Gastrocnemius medialis (tissue), 4 donors: ENCODE results near the gene GAREM1. TPM values are rescaled to one million over a fixed set of nuclear protein-coding genes. Genes with fewer than 3 reads are reported as not detected.

Experiments
- ATAC-seq, 2 donors: fragments of 150-250 bp; one replicate each; pipeline ENCODE4 v1.9.1; 2016
- DNase-seq, 2 donors: peaks; one replicate each; pipeline ENCODE4 v3.0.0-alpha.2; 2019
- H3K27ac ChIP-seq, 4 donors: fragments of 200-600 bp; sonication (generic); 1 replicate in 1 of 4; 2 replicates in 3 of 4; pipeline ENCODE4 v1.5.1; 2016 to 2018; ENCODE audit warnings: mild to moderate bottlenecking in 2 of 4, moderate library complexity in 1 of 4
- H3K27me3 ChIP-seq, 3 donors: fragments of 200-600 bp; sonication (generic) in 2 of 3; 1 replicate in 1 of 3; 2 replicates in 2 of 3; pipeline versions ENCODE4 v1.5.1 to v1.6.0; 2016 to 2019; ENCODE audit warnings: mild to moderate bottlenecking in 1 of 3, moderate library complexity in 1 of 3
- H3K36me3 ChIP-seq, 2 donors: fragments of 200-600 bp; sonication (generic) in 1 of 2; one replicate each; pipeline ENCODE4 v1.5.1; 2017 to 2018
- H3K4me1 ChIP-seq, 2 donors: fragments of 200-600 bp; sonication (generic) in 1 of 2; one replicate each; pipeline ENCODE4 v1.5.1; 2016 to 2017; ENCODE audit warnings: mild to moderate bottlenecking in 2 of 2
- H3K4me3 ChIP-seq, 4 donors: fragments of 200-600 bp; sonication (generic) in 3 of 4; 1 replicate in 1 of 4; 2 replicates in 3 of 4; pipeline ENCODE4 v1.5.1; 2016 to 2019; ENCODE audit warnings: mild to moderate bottlenecking in 2 of 4
- H3K9me3 ChIP-seq, 3 donors: fragments of 200-600 bp; sonication (generic) in 2 of 3; 1 replicate in 1 of 3; 2 replicates in 2 of 3; pipeline ENCODE4 v1.5.1; 2016 to 2019
- POLR2A ChIP-seq, 2 donors: fragments of 450-650 bp; IDR thresholded peaks; one replicate each; pipeline ENCODE4 v1.6.1; 2017; ENCODE audit warnings: antibody characterized with exemption in 2 of 2, mild to moderate bottlenecking in 2 of 2, moderate library complexity in 2 of 2
- in situ Hi-C, 4 donors: fragments of 200-750 bp; cut with MboI; loops; one replicate each; pipeline versions ENCODE4 v1.15.0 to v1.8.0; 2017; ENCODE audit warnings: low sequenced_read_pairs in 4 of 4
- intact Hi-C: fragments of 100-400 bp; cut with DNase I; formaldehyde crosslinking; loops from one replicate; pipeline ENCODE4 v1.15.1; 2023; ENCODE audit warnings: low total_unique reads
- total RNA-seq, 4 donors: library from RNA; depleted of rRNA; stranded (reverse); fragments of >200 nt; gene quantifications; one replicate each; pipeline versions ENCODE4 v1.1.0 to v1.2.3, GENCODE V29; 2016
- TF ChIP-seq, protein P1 (sequence below), 5 experiments: fragments of 450-650 bp in 3 of 5; fragments of 200-600 bp in 2 of 5; sonication (generic) in 2 of 5; IDR thresholded peaks in 4 of 5; conservative IDR thresholded peaks in 1 of 5; 1 replicate in 4 of 5; 2 replicates in 1 of 5; pipeline ENCODE4 v1.5.1; 2016 to 2019; ENCODE audit warnings: antibody characterized with exemption in 5 of 5, mild to moderate bottlenecking in 3 of 5, moderate library complexity in 3 of 5

GAREM1 gene
- total RNA-seq, 4 donors from 2014 or later, result 13.4 to 21.9 (median 16.4) TPM

DNA sequence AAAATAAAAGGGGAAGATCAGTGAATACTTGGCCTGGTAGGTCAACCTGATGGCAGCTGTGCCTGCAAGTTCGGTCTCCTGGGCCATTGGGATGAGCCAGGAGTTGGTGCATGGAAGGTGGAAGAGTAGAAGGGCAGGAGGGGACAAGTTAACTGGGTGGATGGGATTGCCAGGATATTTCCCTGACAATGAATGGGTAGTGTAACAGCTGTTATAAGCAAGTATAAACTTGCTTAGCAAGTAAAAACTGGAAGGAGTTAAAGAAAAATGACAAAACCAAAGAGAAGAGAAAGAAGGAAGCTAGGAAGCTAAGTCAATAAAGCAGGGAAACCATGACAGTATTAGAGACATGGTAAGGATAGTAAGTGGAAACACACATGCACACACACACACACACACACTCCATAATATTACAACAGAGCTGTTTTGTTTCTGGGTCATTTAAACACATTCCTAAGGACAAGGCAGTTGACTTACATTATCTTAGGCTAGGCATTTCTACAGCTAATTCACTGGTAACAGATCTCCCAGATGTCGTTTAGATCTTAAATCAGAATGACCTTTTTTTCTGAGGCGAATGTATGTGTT is 251.2 kb downstream of the GAREM1 start:
- Histone ChIP-seq H3K4me1 (no peaks in the 10 kb centered on the region), H3K27me3 (no peaks in the 10 kb centered on the region), H3K36me3 (no peaks in the 10 kb centered on the region), H3K9me3 (no peaks in the 10 kb centered on the region), H3K4me3 (no peak overlapping the region), H3K27ac (no peak overlapping the region)
- DNase-seq, result no peak
- ATAC-seq, result no peak
- intact Hi-C loops (no loop called here), in situ Hi-C loops (no loop called here)
- TF ChIP-seq, protein P1, sequence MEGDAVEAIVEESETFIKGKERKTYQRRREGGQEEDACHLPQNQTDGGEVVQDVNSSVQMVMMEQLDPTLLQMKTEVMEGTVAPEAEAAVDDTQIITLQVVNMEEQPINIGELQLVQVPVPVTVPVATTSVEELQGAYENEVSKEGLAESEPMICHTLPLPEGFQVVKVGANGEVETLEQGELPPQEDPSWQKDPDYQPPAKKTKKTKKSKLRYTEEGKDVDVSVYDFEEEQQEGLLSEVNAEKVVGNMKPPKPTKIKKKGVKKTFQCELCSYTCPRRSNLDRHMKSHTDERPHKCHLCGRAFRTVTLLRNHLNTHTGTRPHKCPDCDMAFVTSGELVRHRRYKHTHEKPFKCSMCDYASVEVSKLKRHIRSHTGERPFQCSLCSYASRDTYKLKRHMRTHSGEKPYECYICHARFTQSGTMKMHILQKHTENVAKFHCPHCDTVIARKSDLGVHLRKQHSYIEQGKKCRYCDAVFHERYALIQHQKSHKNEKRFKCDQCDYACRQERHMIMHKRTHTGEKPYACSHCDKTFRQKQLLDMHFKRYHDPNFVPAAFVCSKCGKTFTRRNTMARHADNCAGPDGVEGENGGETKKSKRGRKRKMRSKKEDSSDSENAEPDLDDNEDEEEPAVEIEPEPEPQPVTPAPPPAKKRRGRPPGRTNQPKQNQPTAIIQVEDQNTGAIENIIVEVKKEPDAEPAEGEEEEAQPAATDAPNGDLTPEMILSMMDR (IDR thresholded peaks at IDR 0.05 in 4 of 5, conservative IDR thresholded peaks at IDR 0.05 in 1 of 5), result no peak
- no peak for TF ChIP-seq POLR2A (IDR thresholded peaks at IDR 0.05)

DNA sequence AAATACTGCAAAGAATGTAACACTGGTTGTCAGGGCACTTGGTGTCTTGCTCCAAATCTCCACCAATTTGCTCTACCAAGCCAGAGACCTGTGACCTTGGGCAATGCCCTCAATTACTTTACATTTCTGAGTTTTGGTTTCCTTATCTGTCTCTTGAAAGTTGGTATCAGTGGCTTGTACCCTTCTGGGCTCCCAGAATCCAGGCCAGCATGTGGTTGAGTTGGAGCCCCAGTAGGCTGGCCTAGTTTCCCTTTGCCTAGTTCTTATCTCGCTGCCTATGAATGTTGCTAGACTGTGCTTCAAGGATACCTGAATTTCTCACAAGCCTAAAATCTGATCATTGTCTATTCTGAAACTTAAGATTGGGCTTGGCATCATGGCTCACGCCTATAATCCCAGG is 254.3 kb downstream of the GAREM1 start:
- DNase-seq (no peak), ATAC-seq (no peak)
- H3K9me3 ChIP-seq, result no peaks in the 10 kb centered on the region
- H3K36me3 ChIP-seq, result no peaks in the 10 kb centered on the region
- intact Hi-C loops (no loop called here), in situ Hi-C loops (no loop called here)
- H3K27me3 ChIP-seq, result no peaks in the 10 kb centered on the region
- TF ChIP-seq POLR2A (IDR thresholded peaks at IDR 0.05), result no peak
- H3K27ac ChIP-seq, result no peak overlapping the region
- H3K4me3 ChIP-seq, result no peak overlapping the region
- H3K4me1 ChIP-seq, result no peaks in the 10 kb centered on the region

- ATAC-seq (no peak), DNase-seq (no peak)
- no peak for TF ChIP-seq POLR2A (IDR thresholded peaks at IDR 0.05)
- TF ChIP-seq, protein P1 (IDR thresholded peaks at IDR 0.05 in 4 of 5, conservative IDR thresholded peaks at IDR 0.05 in 1 of 5), result no peak
- Histone ChIP-seq H3K4me3 (no peak overlapping the region), H3K4me1 (no peaks in the 10 kb centered on the region), H3K36me3 (no peaks in the 10 kb centered on the region), H3K27ac (no peak overlapping the region), H3K27me3 (no peaks in the 10 kb centered on the region), H3K9me3 (no peaks in the 10 kb centered on the region)
- intact Hi-C loops (no loop called here), in situ Hi-C loops (no loop called here)
Measured at GRCh38 chr18:32213693-32214092, 257.0 kb downstream of the GAREM1 start.
